GM19035 (cell line): ENCODE data around the gene OR5AC2.
A peak's percentile ranks its signal among the peaks of the same experiment; 100 is the strongest.

ENCODE experiments used
- ATAC-seq: cut with Tn5 transposase; IDR thresholded peaks from one replicate; pipeline ENCODE4 v1.9.1; 2021; ENCODE audit not compliant: unreplicated experiment

The OR5AC2 gene

GRCh38 chr3:98086873-98087272 is at the start of gene OR5AC2:
TSS of gene OR5AC2 (plus strand) at chr3:98087173. CDS start at chr3:98087173, 0 bp downstream.
- ATAC-seq, result no peak

GRCh38 chr3:98038286-98038685 is 48.7 kb upstream of the OR5AC2 start:
- ATAC-seq, result no peak

- peak; percentile 3 for ATAC-seq
Observed at GRCh38 chr3:98038876-98039275, 48.1 kb upstream of the OR5AC2 start.

- ATAC-seq, result peak; percentile 94
Observed at GRCh38 chr3:98039322-98040024, 47.5 kb upstream of the OR5AC2 start.

- no peak for ATAC-seq
Observed at GRCh38 chr3:98041350-98041749, 45.6 kb upstream of the OR5AC2 start.

GRCh38 chr3:98048586-98048985 is 38.4 kb upstream of the OR5AC2 start:
- no peak for ATAC-seq

GRCh38 chr3:98049271-98049670 is 37.7 kb upstream of the OR5AC2 start:
- ATAC-seq, result no peak

GRCh38 chr3:98056035-98056434 is 30.9 kb upstream of the OR5AC2 start:
- no peak for ATAC-seq

- ATAC-seq, result no peak
Observed at GRCh38 chr3:98057631-98058030, 29.3 kb upstream of the OR5AC2 start.

- no peak for ATAC-seq
Observed at GRCh38 chr3:98058244-98058960, 28.6 kb upstream of the OR5AC2 start.

GRCh38 chr3:98068824-98069223 is 18.1 kb upstream of the OR5AC2 start:
- ATAC-seq, result no peak

- no peak for ATAC-seq
Observed at GRCh38 chr3:98070840-98071239, 16.1 kb upstream of the OR5AC2 start.

- no peak for ATAC-seq
Observed at GRCh38 chr3:98073486-98073885, 13.5 kb upstream of the OR5AC2 start.

GRCh38 chr3:98095882-98096281 is 8.9 kb downstream of the OR5AC2 start:
- no peak for ATAC-seq

GRCh38 chr3:98099848-98100247 is 12.9 kb downstream of the OR5AC2 start:
- no peak for ATAC-seq

- ATAC-seq, result no peak
Observed at GRCh38 chr3:98108162-98108561, 21.2 kb downstream of the OR5AC2 start.

- no peak for ATAC-seq
Observed at GRCh38 chr3:98109807-98110549, 23.0 kb downstream of the OR5AC2 start.

- no peak for ATAC-seq
Observed at GRCh38 chr3:98110550-98110908, 23.6 kb downstream of the OR5AC2 start.

- ATAC-seq, result no peak
Observed at GRCh38 chr3:98114264-98114663, 27.3 kb downstream of the OR5AC2 start.

- ATAC-seq, result no peak
Observed at GRCh38 chr3:98115717-98116116, 28.7 kb downstream of the OR5AC2 start.

- no peak for ATAC-seq
Observed at GRCh38 chr3:98130421-98130820, 43.4 kb downstream of the OR5AC2 start, which contains the start of gene OR5H1. TSS of gene OR5H1 (plus strand) at chr3:98130721. CDS start at chr3:98132698, 1,977 bp downstream.

- no peak for ATAC-seq
Observed at GRCh38 chr3:98136631-98137030, 49.7 kb downstream of the OR5AC2 start.
